ENCODE data around the gene STX11.
"Not testable (repeated sequence)": the region's sequence is repeated elsewhere in the genome, so short reads cannot be mapped to it uniquely, and the experiment has no call there.

The STX11 gene

GRCh38 chr6:144178323-144178722 is 28.0 kb downstream of the STX11 start:
- DNase-seq, result no peak

GRCh38 chr6:144179237-144179636 is 28.9 kb downstream of the STX11 start:
- no peak for DNase-seq

GRCh38 chr6:144179828-144180227 is 29.5 kb downstream of the STX11 start:
- DNase-seq, result no peak

GRCh38 chr6:144180354-144180753 is 30.0 kb downstream of the STX11 start:
- DNase-seq, result not testable (repeated sequence)

GRCh38 chr6:144181639-144182038 is 31.3 kb downstream of the STX11 start:
- no peak for DNase-seq

GRCh38 chr6:144184186-144184585 is 33.9 kb downstream of the STX11 start:
- not testable (repeated sequence) for DNase-seq

GRCh38 chr6:144185133-144185836 is 35.0 kb downstream of the STX11 start:
- no peak for DNase-seq

- no peak for DNase-seq
Observed at GRCh38 chr6:144186817-144187625, 36.7 kb downstream of the STX11 start.

GRCh38 chr6:144189351-144189750 is 39.0 kb downstream of the STX11 start:
- no peak for DNase-seq

GRCh38 chr6:144190080-144190479 is 39.8 kb downstream of the STX11 start:
- no peak for DNase-seq

GRCh38 chr6:144190593-144190992 is 40.3 kb downstream of the STX11 start:
- DNase-seq, result no peak

GRCh38 chr6:144193181-144193580 is 42.9 kb downstream of the STX11 start:
- no peak for DNase-seq

- no peak for DNase-seq
Observed at GRCh38 chr6:144194293-144194810, 44.0 kb downstream of the STX11 start.

GRCh38 chr6:144195671-144196270 is 45.5 kb downstream of the STX11 start:
- no peak for DNase-seq

- DNase-seq, result no peak
Observed at GRCh38 chr6:144197919-144198318, 47.6 kb downstream of the STX11 start.

- DNase-seq, result no peak
Observed at GRCh38 chr6:144202879-144203468, 52.7 kb downstream of the STX11 start.

GRCh38 chr6:144211160-144211559 is 60.8 kb downstream of the STX11 start:
- no peak for DNase-seq

- no peak for DNase-seq
Observed at GRCh38 chr6:144213315-144213714, 63.0 kb downstream of the STX11 start.

- no peak for DNase-seq
Observed at GRCh38 chr6:144214029-144214428, 63.7 kb downstream of the STX11 start.

- DNase-seq, result no peak
Observed at GRCh38 chr6:144214622-144215401, 64.5 kb downstream of the STX11 start.

GRCh38 chr6:144215402-144215931 is 65.2 kb downstream of the STX11 start:
- no peak for DNase-seq
